Measurements from ENCODE around the gene UBE3D. TPM values are rescaled to one million over a fixed set of nuclear protein-coding genes. Genes with fewer than 3 reads are reported as not detected.

Gene UBE3D
- total RNA-seq, 1 experiment from 2014 or later, result 14.0 TPM

DNA sequence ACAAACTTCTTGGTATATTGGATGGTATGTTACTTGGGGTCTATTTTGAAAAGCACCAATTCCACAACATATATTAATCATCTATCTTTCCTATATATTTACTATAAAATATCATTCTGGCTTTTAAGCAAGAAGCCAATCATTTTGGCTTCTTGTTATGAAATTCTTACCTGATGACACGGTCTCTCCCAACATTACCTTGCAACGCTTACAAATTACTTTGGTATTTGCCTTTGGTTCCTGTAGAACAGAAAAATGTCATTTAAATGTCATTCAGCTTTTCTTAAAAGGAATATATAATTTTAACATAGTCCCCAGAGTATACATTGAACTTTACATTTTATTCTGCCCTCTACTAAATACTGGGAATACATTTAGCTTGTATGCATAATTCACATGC is 27.4 kb downstream of the UBE3D start (continued):
- TF ChIP-seq MYBL2 (CRISPR knock-in tag; IDR thresholded peaks at IDR 0.05) (no peak), NFATC4 (CRISPR knock-in tag; IDR thresholded peaks at IDR 0.05) (no peak), NFYB (CRISPR knock-in tag; conservative IDR thresholded peaks at IDR 0.05; ENCODE audit: low read depth) (no peak)
- TF ChIP-seq, protein P1, sequence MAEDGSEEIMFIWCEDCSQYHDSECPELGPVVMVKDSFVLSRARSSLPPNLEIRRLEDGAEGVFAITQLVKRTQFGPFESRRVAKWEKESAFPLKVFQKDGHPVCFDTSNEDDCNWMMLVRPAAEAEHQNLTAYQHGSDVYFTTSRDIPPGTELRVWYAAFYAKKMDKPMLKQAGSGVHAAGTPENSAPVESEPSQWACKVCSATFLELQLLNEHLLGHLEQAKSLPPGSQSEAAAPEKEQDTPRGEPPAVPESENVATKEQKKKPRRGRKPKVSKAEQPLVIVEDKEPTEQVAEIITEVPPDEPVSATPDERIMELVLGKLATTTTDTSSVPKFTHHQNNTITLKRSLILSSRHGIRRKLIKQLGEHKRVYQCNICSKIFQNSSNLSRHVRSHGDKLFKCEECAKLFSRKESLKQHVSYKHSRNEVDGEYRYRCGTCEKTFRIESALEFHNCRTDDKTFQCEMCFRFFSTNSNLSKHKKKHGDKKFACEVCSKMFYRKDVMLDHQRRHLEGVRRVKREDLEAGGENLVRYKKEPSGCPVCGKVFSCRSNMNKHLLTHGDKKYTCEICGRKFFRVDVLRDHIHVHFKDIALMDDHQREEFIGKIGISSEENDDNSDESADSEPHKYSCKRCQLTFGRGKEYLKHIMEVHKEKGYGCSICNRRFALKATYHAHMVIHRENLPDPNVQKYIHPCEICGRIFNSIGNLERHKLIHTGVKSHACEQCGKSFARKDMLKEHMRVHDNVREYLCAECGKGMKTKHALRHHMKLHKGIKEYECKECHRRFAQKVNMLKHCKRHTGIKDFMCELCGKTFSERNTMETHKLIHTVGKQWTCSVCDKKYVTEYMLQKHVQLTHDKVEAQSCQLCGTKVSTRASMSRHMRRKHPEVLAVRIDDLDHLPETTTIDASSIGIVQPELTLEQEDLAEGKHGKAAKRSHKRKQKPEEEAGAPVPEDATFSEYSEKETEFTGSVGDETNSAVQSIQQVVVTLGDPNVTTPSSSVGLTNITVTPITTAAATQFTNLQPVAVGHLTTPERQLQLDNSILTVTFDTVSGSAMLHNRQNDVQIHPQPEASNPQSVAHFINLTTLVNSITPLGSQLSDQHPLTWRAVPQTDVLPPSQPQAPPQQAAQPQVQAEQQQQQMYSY (CRISPR knock-in tag; IDR thresholded peaks at IDR 0.05), result no peak
- TF ChIP-seq, protein P2, sequence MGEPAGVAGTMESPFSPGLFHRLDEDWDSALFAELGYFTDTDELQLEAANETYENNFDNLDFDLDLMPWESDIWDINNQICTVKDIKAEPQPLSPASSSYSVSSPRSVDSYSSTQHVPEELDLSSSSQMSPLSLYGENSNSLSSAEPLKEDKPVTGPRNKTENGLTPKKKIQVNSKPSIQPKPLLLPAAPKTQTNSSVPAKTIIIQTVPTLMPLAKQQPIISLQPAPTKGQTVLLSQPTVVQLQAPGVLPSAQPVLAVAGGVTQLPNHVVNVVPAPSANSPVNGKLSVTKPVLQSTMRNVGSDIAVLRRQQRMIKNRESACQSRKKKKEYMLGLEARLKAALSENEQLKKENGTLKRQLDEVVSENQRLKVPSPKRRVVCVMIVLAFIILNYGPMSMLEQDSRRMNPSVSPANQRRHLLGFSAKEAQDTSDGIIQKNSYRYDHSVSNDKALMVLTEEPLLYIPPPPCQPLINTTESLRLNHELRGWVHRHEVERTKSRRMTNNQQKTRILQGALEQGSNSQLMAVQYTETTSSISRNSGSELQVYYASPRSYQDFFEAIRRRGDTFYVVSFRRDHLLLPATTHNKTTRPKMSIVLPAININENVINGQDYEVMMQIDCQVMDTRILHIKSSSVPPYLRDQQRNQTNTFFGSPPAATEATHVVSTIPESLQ (CRISPR knock-in tag; IDR thresholded peaks at IDR 0.05), result no peak
- TF ChIP-seq, protein P3, sequence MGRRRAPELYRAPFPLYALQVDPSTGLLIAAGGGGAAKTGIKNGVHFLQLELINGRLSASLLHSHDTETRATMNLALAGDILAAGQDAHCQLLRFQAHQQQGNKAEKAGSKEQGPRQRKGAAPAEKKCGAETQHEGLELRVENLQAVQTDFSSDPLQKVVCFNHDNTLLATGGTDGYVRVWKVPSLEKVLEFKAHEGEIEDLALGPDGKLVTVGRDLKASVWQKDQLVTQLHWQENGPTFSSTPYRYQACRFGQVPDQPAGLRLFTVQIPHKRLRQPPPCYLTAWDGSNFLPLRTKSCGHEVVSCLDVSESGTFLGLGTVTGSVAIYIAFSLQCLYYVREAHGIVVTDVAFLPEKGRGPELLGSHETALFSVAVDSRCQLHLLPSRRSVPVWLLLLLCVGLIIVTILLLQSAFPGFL (CRISPR knock-in tag; IDR thresholded peaks at IDR 0.05; ENCODE audit: borderline replicate concordance), result no peak

DNA sequence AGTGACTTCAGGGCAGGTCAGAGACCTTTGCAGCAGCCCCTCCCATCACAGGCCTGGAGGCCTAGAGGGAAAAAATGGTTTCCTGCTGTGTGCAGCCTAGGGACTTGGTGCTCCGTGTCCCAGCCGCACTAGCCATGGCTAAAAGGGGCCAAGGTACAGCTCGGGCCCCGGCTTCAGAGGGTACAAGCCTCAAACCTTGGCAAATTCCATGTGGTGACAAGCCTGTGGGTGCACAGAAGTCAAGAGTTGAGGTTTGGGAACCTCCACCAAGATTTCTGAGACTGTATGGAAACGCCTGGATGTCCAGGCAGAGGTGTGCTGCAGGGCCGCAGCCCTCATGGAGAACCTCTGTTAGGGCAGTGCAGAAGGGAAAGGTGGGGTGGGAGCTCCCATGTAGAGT is 34.0 kb downstream of the UBE3D start:
- Mint-ChIP-seq H3K27ac (no peak overlapping the region), H3K27me3 (ENCODE audit: low read depth) (no peaks in the 10 kb centered on the region), H3K9me3 (peaks cover 52% of the 10 kb centered on the region), H3K36me3 (peaks cover 63% of the 10 kb centered on the region), H3K4me3 (no peak overlapping the region), H3K4me1 (no peaks in the 10 kb centered on the region)
- DNase-seq (ENCODE audit: low spot score) (no peak), ATAC-seq (no peak)
- TF ChIP-seq, protein P4, sequence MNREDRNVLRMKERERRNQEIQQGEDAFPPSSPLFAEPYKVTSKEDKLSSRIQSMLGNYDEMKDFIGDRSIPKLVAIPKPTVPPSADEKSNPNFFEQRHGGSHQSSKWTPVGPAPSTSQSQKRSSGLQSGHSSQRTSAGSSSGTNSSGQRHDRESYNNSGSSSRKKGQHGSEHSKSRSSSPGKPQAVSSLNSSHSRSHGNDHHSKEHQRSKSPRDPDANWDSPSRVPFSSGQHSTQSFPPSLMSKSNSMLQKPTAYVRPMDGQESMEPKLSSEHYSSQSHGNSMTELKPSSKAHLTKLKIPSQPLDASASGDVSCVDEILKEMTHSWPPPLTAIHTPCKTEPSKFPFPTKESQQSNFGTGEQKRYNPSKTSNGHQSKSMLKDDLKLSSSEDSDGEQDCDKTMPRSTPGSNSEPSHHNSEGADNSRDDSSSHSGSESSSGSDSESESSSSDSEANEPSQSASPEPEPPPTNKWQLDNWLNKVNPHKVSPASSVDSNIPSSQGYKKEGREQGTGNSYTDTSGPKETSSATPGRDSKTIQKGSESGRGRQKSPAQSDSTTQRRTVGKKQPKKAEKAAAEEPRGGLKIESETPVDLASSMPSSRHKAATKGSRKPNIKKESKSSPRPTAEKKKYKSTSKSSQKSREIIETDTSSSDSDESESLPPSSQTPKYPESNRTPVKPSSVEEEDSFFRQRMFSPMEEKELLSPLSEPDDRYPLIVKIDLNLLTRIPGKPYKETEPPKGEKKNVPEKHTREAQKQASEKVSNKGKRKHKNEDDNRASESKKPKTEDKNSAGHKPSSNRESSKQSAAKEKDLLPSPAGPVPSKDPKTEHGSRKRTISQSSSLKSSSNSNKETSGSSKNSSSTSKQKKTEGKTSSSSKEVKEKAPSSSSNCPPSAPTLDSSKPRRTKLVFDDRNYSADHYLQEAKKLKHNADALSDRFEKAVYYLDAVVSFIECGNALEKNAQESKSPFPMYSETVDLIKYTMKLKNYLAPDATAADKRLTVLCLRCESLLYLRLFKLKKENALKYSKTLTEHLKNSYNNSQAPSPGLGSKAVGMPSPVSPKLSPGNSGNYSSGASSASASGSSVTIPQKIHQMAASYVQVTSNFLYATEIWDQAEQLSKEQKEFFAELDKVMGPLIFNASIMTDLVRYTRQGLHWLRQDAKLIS (CRISPR knock-in tag; IDR thresholded peaks at IDR 0.05; ENCODE audit: borderline replicate concordance), result no peak
- TF ChIP-seq, protein P5, sequence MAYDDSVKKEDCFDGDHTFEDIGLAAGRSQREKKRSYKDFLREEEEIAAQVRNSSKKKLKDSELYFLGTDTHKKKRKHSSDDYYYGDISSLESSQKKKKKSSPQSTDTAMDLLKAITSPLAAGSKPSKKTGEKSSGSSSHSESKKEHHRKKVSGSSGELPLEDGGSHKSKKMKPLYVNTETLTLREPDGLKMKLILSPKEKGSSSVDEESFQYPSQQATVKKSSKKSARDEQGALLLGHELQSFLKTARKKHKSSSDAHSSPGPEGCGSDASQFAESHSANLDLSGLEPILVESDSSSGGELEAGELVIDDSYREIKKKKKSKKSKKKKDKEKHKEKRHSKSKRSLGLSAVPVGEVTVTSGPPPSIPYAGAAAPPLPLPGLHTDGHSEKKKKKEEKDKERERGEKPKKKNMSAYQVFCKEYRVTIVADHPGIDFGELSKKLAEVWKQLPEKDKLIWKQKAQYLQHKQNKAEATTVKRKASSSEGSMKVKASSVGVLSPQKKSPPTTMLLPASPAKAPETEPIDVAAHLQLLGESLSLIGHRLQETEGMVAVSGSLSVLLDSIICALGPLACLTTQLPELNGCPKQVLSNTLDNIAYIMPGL (CRISPR knock-in tag; IDR thresholded peaks at IDR 0.05), result 0 out of 2 replicates have a peak, but pooled peaks have one; percentile 23
- TF ChIP-seq ESRRA (CRISPR knock-in tag; IDR thresholded peaks at IDR 0.05; ENCODE audit: borderline replicate concordance) (no peak), ZNF423 (CRISPR knock-in tag; IDR thresholded peaks at IDR 0.05) (no peak), IRF2 (CRISPR knock-in tag; IDR thresholded peaks at IDR 0.05; ENCODE audit: borderline replicate concordance, low read depth) (no peak)
- CTCF ChIA-PET, result no interaction called here
- POLR2A ChIA-PET, result no interaction called here
